OCI-LY1 (cell line): ENCODE results near the gene DMWD.

Source experiments
- EZH2 ChIP-seq: fragments of 200-600 bp; sonication (generic), shearing (Covaris generic); IDR thresholded peaks from 2 replicates; pipeline ENCODE4 v1.8.0; 2017; ENCODE audit warnings: borderline replicate concordance, mixed run types, mild to moderate bottlenecking, antibody characterized with exemption, low read length, moderate library complexity, mixed read lengths
- TF ChIP-seq, protein P1 (sequence below): fragments of 200-600 bp; sonication (generic), shearing (Covaris generic); IDR thresholded peaks from 2 replicates; pipeline ENCODE4 v1.5.1; 2017; ENCODE audit warnings: mild to moderate bottlenecking, antibody characterized with exemption, low read length, moderate library complexity, mixed read lengths

GRCh38 chr19:45779231-45780145, 13.2 kb downstream of the DMWD start:
- TF ChIP-seq, protein P1, sequence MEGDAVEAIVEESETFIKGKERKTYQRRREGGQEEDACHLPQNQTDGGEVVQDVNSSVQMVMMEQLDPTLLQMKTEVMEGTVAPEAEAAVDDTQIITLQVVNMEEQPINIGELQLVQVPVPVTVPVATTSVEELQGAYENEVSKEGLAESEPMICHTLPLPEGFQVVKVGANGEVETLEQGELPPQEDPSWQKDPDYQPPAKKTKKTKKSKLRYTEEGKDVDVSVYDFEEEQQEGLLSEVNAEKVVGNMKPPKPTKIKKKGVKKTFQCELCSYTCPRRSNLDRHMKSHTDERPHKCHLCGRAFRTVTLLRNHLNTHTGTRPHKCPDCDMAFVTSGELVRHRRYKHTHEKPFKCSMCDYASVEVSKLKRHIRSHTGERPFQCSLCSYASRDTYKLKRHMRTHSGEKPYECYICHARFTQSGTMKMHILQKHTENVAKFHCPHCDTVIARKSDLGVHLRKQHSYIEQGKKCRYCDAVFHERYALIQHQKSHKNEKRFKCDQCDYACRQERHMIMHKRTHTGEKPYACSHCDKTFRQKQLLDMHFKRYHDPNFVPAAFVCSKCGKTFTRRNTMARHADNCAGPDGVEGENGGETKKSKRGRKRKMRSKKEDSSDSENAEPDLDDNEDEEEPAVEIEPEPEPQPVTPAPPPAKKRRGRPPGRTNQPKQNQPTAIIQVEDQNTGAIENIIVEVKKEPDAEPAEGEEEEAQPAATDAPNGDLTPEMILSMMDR, result peak; percentile 93
- no peak for TF ChIP-seq EZH2
